Right lobe of liver (tissue), 4 donors: ENCODE results near the gene LYPD3.

ENCODE experiments used
- CTCF ChIP-seq, 4 donors: fragments of 200-600 bp in 3 of 4; fragments of 450-650 bp in 1 of 4; IDR thresholded peaks; one replicate each; pipeline versions ENCODE4 v1.5.1 to v1.8.0; 2016 to 2022; ENCODE audit warnings: antibody characterized with exemption in 4 of 4, mild to moderate bottlenecking in 2 of 4
- POLR2A ChIP-seq: fragments of 450-650 bp; IDR thresholded peaks from one replicate; pipeline ENCODE4 v1.6.1; 2017; ENCODE audit warnings: antibody characterized with exemption, mild to moderate bottlenecking
- donor health status: DM: no; HTN: no; CAD: no.
- donor health status: DM: no; HTN: no; CAD: no.
- donor health status: DM: no; HTN: yes; CAD: no.

- TF ChIP-seq CTCF (IDR thresholded peaks at IDR 0.05) = no peak
- TF ChIP-seq POLR2A = no peak
Measured at GRCh38 chr19:43454031-43454430, 11.4 kb downstream of the LYPD3 start.
